Forelimb muscle (tissue), 1 donor: ENCODE measurements around the gene SPATA2. TPM values are rescaled to one million over a fixed set of nuclear protein-coding genes. Genes with fewer than 3 reads are reported as not detected.
"Not testable (repeated sequence)": the region's sequence is repeated elsewhere in the genome, so short reads cannot be mapped to it uniquely, and the experiment has no call there.

Experiments
- DNase-seq: peaks from one replicate; pipeline ENCODE4 v3.0.0-alpha.2; 2013; ENCODE audit warnings: low read depth
- polyA plus RNA-seq: library from polyadenylated mRNA; unstranded; fragments of 120-200 nt; gene quantifications from one replicate; pipeline ENCODE4 v1.2.1, GENCODE V29; 2013; ENCODE audit not compliant: insufficient read length

SPATA2 gene
- polyA plus RNA-seq, 1 donor, result 5.7 TPM

DNA sequence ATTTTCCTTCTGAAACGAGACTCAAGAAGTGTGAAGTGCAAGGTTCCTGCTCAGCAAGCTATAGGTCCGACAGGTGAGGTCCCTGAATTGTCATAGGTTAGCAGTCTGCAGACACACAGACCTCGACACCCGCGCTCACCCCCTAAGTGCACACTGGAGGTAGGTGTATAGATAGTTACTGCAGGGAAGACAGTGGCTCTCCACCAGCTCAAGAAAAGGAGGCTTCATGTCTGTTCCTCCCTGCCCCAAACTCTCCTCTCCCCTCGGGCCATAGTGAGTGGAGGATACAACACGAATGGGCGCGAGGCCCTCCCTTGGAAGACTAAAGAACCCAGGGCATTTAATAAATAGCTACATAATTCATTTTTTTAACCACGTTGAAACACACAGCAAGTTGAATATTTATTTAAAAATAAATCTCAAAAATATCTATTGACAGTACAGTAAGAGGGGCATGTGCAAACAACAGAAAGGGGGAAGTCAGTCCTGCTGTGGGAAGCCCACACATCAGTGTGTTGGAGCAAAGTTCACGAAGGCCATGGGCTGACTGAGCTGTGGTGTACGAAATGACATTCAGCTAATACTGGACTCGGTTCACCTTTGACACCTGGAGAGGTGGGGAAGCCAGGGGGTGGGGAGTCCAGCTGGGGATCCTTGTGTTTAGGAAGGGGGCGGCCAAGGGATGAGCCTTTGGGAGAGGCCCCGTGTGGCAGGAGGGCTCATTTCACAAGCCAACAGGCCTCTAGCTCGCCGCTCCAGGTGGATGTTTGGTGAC is 10.7 kb downstream of the SPATA2 start:
- no peak for DNase-seq

- DNase-seq, result no peak
These were observed 13.7 kb downstream of the SPATA2 start for GRCh38 chr20:49901588-49901987.

DNA sequence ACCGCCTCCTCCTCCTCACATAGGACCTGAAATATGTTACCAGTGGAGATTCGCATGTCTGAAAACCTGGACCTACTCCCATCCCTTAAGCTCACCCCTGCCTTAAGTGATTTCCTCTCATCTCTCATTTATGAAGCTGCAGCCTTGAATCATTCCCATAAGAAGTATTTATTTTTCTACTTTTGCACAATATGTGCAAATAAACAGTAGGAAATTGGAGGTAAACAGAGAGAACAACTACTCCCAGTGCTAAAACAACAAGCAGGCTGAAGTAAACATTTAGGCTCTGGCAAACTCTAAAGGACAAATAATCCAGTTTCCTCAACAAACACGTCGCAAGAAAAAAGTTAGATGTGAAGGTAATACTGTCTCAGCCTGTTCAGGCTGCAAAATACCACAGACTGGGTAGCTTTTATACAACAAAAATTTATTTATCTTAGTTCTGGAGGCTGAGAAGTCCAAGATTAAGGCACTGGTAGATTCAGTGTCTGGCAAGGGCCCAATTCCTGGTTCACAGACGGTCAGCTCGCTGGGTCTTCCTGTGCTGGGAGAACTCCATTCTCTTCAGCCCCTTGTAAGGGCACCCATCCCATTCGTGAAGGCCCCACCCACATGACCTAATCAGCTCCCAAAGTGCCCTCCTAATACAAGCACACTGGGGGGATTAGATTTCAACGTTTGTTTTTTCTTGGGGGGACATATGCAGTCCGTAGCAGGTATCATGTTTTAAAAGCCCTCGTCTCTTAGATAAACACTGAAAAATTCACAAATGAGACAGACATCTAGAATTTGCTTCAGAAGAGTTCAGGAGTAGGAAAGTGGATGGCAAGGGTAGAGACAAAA is 15.6 kb downstream of the SPATA2 start:
- DNase-seq, result no peak

- no peak for DNase-seq
These were observed 19.1 kb downstream of the SPATA2 start for GRCh38 chr20:49896204-49896603.

DNA sequence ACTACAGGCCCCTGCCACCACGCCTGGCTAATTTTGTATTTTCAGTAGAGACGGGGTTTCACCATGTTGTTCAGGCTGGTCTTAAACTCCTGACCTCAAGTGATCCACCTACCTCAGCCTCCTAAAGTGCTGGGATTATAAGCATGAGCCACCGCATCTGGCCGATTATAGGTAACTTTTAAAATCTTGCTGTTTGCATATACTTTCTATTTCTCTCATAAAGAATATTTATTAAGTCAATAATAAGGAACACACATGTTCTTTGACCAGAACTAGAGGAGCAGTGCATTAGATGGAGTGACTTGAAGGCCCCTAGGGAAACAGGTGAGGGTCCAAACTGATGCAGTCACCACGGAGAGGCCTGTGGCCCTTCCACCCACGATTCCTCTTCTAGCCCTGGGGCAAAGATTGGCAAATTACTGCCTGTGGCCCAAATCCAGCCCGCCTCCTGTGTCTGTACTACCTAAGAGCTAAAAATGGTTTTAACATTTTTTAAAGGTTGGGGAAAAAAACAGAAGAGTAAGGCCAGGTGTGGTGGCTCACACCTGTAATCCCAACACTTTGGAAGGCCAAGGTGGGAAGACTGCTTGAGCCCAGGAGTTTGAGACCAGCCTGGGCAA is 19.7 kb downstream of the SPATA2 start:
- not testable (repeated sequence) for DNase-seq

DNA sequence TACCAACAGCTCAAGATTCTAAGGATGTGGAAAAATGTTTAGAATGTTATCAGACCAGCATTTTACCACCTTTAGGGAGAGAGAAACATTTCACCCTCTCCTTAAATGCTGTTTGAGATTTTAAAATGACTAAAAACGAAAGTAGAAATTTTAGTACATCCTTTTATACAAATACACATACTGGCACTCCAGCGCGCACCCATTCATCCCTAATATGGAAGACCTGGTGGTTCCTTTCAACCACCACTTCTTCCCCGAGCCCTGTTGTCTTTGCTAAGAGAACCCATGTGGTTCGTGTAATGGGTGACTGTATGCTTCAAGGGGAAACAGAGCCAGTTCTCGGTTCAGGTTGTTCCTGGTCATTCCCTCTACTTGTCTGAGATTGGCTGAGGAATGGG is 21.3 kb downstream of the SPATA2 start:
- no peak for DNase-seq

DNA sequence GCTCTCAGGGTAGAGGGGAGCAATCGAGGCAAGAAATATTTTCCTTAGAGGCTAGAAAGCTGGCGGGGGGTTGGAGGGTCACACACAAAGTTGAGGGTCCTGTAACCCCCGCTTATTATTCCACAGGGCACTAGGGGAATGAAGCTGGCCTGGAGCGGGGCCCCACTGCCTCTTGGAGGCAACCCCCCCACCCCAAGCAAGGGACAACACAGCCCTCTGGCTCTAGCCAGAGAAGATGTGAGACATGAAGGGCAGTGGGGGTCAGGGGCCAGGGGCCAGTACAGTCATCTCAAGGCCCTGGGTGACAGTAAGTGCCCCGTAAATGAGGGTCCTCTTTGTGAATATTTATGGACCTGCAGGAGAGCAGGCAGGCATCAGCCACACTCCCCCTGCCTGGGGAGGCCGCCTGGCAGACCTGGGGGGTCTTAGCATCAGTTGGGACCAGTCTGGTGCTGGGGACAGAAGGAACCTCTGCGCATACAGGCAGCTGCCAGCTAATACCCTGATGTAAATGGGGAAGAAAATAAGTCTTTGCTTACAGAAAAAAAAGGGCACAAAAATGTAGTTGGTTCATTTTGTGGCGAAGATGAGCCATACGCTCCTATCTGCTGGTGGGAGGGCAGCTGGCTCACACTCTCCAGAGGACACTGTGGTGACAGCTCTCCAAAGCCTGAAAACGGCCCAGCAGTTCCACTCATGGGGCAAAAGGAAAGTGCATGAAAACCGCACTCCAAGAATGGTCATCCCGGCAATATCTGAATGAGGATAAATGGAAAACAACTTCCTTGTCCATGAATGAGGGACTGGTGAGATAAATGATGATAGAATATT is 21.9 kb downstream of the SPATA2 start:
- no peak for DNase-seq

DNA sequence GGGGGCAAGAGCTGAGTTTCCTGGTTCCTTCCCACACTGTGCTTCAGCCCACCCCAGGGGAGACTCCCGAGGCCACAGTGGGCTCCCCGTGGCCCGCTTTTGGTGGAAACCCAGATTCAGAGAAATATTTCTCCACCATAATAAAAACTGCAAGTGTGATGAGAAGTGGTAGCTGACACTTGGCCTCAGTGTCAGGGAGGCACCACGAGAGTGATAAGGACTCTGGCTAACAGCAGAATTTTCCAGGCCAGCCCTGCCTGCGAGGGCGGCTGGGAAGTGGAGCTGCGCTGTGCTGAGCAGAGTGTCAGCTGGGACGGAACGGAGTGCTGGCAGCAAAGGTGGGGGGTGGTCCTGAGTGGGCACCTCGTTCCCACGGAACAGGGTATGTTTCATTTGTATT is 22.5 kb downstream of the SPATA2 start:
- no peak for DNase-seq

DNA sequence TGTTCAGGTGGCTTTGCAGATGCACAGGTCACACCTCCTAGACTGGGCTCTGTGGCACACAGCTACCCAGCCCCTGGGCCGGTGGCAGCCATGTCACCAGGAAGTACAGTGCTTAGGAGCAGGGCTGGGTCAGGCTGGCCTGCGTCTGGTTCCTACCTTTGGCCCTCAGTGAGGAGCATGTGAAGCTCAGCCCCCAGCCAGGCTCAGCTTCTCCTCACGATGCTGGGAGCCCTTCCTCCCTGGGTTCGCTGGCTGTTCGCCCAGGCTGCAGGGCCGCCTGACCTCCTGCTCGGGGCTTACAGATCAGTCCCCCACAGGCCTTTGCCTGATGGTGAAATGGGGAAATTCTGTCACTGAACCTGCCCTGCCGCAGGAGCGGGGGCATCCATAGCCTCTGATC is 23.1 kb downstream of the SPATA2 start:
- no peak for DNase-seq

DNA sequence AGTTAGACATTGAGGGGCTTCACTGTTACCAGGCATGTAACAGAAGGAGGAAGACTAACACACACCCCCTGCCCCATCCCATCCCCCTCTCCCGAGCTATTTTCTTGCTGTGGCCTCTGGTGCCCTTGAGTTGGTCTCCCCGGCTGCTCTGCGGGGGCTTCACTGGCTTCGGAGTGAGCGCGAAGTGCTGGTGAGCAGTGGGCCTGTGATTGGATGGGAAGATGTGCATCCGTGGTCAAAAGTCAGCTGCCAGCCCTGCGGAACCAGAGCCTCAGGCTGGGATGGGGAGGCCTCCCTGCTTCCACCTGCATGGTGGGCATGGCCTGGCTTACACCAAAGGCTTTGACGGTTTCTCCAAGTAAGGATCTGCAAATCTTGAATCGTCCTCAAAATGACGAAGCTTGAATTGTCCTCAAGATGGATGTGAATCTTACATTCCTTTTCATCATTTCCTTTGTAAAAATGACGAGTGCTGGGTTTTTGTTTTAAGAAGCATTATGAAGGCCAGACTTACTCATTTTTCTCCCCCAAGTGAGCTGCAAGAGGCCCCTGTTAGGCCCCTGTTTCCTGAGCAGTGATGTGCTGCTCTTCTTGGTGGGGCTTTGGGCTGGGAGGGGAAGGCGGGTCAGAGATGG is 23.7 kb downstream of the SPATA2 start:
- DNase-seq, result no peak

GRCh38 chr20:49890471-49891361 is 24.6 kb downstream of the SPATA2 start:
- no peak for DNase-seq

GRCh38 chr20:49889935-49890333 is 25.4 kb downstream of the SPATA2 start:
- no peak for DNase-seq

DNA sequence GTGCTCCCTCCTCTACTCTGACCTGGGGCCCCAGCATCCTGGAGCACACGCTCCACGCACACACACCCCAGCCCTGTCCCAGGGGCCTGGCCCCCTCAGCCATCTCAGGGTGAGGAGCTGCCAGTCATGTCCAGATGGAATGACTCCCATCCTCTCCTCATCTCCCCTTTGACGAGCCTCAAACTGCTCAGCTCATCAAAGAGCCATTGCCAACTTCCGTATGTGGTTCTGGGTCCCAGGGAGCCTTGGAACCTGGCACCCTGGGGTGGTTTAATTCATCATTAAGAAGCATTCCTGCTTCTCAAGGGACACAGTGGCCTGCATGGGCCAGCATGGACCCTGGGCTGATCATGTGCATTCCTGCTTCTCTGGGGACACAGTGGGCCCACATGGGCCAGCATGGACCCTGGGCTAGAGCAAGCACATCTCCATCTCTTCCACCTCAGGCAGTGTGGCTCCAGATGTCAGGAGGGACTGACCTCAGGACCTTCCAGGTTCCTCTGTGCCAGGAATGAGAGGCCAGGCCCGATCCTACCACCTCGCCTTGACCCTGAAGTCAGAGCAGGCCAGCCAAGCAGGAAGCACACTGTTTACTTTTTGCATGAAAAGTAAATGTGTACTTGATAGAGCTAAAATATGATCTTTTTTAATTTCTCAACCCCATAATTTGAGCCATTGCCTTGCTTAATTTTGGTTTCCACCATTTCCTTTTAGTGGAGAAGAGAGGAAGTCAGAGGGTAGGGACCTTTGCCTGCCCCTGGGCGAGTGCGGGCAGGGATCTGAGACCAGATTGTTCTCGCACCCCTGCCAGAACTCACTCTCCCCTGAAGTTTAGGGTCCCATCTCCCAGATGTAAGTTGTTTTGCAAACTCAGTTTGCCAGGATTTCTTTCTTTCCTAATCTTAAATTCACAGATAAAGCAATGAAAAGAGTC is 26.1 kb downstream of the SPATA2 start:
- no peak for DNase-seq

GRCh38 chr20:49888212-49889000 is 26.9 kb downstream of the SPATA2 start:
- no peak for DNase-seq

- no peak for DNase-seq
These were observed 27.8 kb downstream of the SPATA2 start for GRCh38 chr20:49887251-49888211.

DNA sequence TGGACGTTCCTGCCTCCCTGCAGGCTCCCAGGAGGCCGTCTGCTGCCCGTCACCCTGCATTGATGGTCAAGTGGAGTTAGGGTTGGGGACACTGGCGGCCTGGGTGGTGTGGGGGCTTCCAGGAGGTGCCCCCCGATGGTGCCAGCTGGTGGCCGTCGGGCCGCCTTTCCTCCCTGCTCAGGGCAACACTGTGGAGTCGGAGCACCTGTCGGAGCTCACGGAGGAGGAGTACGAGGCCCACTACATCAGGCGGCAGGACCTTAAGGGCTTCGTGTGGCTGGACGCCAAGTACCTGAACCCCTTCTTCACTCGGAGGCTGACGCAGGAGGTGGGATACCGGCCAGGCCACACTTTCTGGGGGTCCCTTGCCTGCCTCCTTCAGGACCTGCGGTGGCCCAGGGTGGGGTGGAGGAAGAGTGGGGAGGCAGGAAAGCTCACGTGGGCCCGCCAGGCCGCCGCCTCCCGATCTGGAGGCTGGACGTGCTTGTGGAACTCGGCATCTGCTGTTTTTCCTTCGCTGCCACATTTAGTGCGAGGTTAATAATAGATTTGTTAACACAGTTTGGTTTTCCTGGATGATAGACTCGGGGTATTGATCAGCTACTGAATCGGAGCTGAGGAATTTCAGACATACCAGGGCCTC is 28.6 kb downstream of the SPATA2 start:
- no peak for DNase-seq
